H1 (cell line): ENCODE results near the gene TGFB3.

ENCODE experiments used
- CTBP2 ChIP-seq: IDR thresholded peaks from 2 replicates; pipeline ENCODE4 v1.7.0; 2011; ENCODE audit warnings: borderline replicate concordance, mild to moderate bottlenecking, moderate library complexity, mixed read lengths, low read length; ENCODE audit not compliant: insufficient read depth, insufficient read length
- EZH2 ChIP-seq: fragments of 200-600 bp; sonication (generic); IDR thresholded peaks from 2 replicates; pipeline ENCODE4 v1.7.1; 2012; ENCODE audit warnings: low read depth, mild to moderate bottlenecking, moderate library complexity, low read length, inconsistent platforms; ENCODE audit not compliant: severe bottlenecking
- GABPA ChIP-seq: IDR thresholded peaks from 2 replicates; pipeline ENCODE4 v1.6.1; 2011; ENCODE audit warnings: mild to moderate bottlenecking, low read length, moderate library complexity, borderline replicate concordance; ENCODE audit not compliant: insufficient read depth
- HDAC2 ChIP-seq, 2 experiments: fragments of 300-600 bp in 1 of 2; sonication (generic) in 1 of 2; IDR thresholded peaks; 2 replicates each; pipeline ENCODE4 v1.6.1; 2011 to 2012; ENCODE audit warnings: low read depth in 2 of 2, low read length in 2 of 2, mild to moderate bottlenecking in 2 of 2, moderate library complexity in 2 of 2, borderline replicate concordance in 1 of 2, inconsistent platforms in 1 of 2
- PHF8 ChIP-seq: fragments of 200-600 bp; sonication (generic); conservative IDR thresholded peaks from 2 replicates; pipeline ENCODE4 v1.7.1; 2012; ENCODE audit warnings: low read depth, mild to moderate bottlenecking, inconsistent platforms, low read length, moderate library complexity
- POLR2A ChIP-seq, 2 experiments: IDR thresholded peaks; 1 replicate in 1 of 2; 2 replicates in 1 of 2; pipeline ENCODE4 v1.6.1; 2011; ENCODE audit warnings: low read depth in 2 of 2, low read length in 2 of 2, mild to moderate bottlenecking in 2 of 2; ENCODE audit errors: control extremely low read depth in 1 of 2
- TEAD4 ChIP-seq: IDR thresholded peaks from 2 replicates; pipeline ENCODE4 v1.6.1; 2012; ENCODE audit warnings: low read depth, low read length, inconsistent platforms, mixed read lengths
- ZNF274 ChIP-seq: IDR thresholded peaks from 2 replicates; pipeline ENCODE4 v1.7.0; 2012; ENCODE audit warnings: low read length, borderline replicate concordance; ENCODE audit errors: extremely low read depth
- TF ChIP-seq, protein P1 (sequence below), 3 experiments: IDR thresholded peaks; 1 replicate in 2 of 3; 2 replicates in 1 of 3; pipeline versions ENCODE4 v1.5.1 to v1.6.1; 2011; ENCODE audit warnings: low read length in 3 of 3, mild to moderate bottlenecking in 3 of 3, inconsistent platforms in 2 of 3, low read depth in 1 of 3, moderate library complexity in 1 of 3; ENCODE audit not compliant: insufficient read depth in 1 of 3; ENCODE audit errors: control extremely low read depth in 1 of 3
- TF ChIP-seq, protein P2 (sequence below): IDR thresholded peaks from 2 replicates; pipeline ENCODE4 v1.6.1; 2012; ENCODE audit warnings: inconsistent platforms
- TF ChIP-seq, protein P3 (sequence below): IDR thresholded peaks from 2 replicates; pipeline ENCODE4 v1.6.1; 2011; ENCODE audit warnings: low read depth, mild to moderate bottlenecking, low read length; ENCODE audit not compliant: insufficient read depth
- TF ChIP-seq, protein P4 (sequence below): IDR thresholded peaks from 2 replicates; pipeline ENCODE4 v1.6.1; 2011; ENCODE audit warnings: low read length, improper control_type of control experiment

DNA sequence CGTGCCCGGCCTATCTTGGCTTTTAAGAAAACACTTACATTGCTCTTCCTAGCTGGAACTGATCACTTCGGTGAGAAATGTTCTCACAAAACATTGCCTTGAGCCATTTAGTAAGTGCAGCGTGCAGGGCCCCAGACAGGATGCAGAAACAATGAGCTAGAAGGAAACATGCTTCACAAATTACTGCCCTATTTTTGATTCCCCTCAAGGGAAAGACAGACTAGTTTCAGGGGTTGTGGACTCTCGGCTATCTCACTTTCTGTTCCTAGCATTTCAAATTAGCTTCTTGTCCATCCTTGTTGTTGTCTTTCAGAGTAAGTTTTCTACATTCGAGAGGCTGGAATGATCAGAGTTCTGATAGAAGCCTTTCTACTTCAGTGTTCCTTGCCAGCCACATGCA is 21.6 kb downstream of the TGFB3 start:
- TF ChIP-seq, protein P1, sequence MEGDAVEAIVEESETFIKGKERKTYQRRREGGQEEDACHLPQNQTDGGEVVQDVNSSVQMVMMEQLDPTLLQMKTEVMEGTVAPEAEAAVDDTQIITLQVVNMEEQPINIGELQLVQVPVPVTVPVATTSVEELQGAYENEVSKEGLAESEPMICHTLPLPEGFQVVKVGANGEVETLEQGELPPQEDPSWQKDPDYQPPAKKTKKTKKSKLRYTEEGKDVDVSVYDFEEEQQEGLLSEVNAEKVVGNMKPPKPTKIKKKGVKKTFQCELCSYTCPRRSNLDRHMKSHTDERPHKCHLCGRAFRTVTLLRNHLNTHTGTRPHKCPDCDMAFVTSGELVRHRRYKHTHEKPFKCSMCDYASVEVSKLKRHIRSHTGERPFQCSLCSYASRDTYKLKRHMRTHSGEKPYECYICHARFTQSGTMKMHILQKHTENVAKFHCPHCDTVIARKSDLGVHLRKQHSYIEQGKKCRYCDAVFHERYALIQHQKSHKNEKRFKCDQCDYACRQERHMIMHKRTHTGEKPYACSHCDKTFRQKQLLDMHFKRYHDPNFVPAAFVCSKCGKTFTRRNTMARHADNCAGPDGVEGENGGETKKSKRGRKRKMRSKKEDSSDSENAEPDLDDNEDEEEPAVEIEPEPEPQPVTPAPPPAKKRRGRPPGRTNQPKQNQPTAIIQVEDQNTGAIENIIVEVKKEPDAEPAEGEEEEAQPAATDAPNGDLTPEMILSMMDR (IDR thresholded peaks at IDR 0.05; ENCODE audit: control extremely low read depth in 1 of 3, insufficient read depth in 1 of 3, low read depth in 1 of 3, low read length in 3 of 3), result no peak
- TF ChIP-seq, protein P2, sequence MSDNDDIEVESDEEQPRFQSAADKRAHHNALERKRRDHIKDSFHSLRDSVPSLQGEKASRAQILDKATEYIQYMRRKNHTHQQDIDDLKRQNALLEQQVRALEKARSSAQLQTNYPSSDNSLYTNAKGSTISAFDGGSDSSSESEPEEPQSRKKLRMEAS, result no peak
- TF ChIP-seq PHF8 (no peak), ZNF274 (no peak), EZH2 (no peak), POLR2A (IDR thresholded peaks at IDR 0.05; ENCODE audit: control extremely low read depth in 1 of 2, low read depth in 2 of 2, low read length in 2 of 2) (no peak), CTBP2 (no peak), GABPA (no peak), HDAC2 (IDR thresholded peaks at IDR 0.05; ENCODE audit: borderline replicate concordance in 1 of 2, low read depth in 2 of 2, low read length in 2 of 2) (no peak), TEAD4 (no peak)
- TF ChIP-seq, protein P3, sequence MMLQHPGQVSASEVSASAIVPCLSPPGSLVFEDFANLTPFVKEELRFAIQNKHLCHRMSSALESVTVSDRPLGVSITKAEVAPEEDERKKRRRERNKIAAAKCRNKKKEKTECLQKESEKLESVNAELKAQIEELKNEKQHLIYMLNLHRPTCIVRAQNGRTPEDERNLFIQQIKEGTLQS, result no peak
- TF ChIP-seq, protein P4, sequence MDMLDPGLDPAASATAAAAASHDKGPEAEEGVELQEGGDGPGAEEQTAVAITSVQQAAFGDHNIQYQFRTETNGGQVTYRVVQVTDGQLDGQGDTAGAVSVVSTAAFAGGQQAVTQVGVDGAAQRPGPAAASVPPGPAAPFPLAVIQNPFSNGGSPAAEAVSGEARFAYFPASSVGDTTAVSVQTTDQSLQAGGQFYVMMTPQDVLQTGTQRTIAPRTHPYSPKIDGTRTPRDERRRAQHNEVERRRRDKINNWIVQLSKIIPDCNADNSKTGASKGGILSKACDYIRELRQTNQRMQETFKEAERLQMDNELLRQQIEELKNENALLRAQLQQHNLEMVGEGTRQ, result no peak
